Effector memory CD8-positive, alpha-beta T cell (primary cell): ENCODE data around the gene GARIN1A.
"Not testable (repeated sequence)": the region's sequence is repeated elsewhere in the genome, so short reads cannot be mapped to it uniquely, and the experiment has no call there.

Experiments used
- ATAC-seq: fragments of 150-1000 bp; cut with Tn5 transposase; replicated peaks from 2 replicates; pipeline ENCODE4 v1.10.0; 2021; ENCODE audit warnings: mild to moderate bottlenecking, moderate library complexity
- DNase-seq, 3 experiments: peaks; one replicate each; pipeline ENCODE4 v3.0.0; 2021
- H3K27ac Mint-ChIP-seq, 2 donors: one replicate each; pipeline ENCODE4 v1.8.0; 2022; ENCODE audit warnings: mild to moderate bottlenecking in 2 of 2, mixed read lengths in 2 of 2, moderate library complexity in 2 of 2
- H3K27me3 Mint-ChIP-seq, 2 donors: one replicate each; pipeline ENCODE4 v1.8.0; 2022; ENCODE audit warnings: mixed read lengths in 2 of 2
- H3K36me3 Mint-ChIP-seq: one replicate; pipeline ENCODE4 v1.8.0; 2022; ENCODE audit warnings: mild to moderate bottlenecking, moderate library complexity, mixed read lengths; ENCODE audit not compliant: insufficient read depth
- H3K4me1 Mint-ChIP-seq, 2 donors: one replicate each; pipeline ENCODE4 v1.8.0; 2022; ENCODE audit warnings: low read depth in 2 of 2, mixed read lengths in 2 of 2
- H3K4me3 Mint-ChIP-seq, 2 donors: one replicate each; pipeline ENCODE4 v1.8.0; 2022; ENCODE audit warnings: mild to moderate bottlenecking in 2 of 2, mixed read lengths in 2 of 2, moderate library complexity in 2 of 2
- H3K9me3 Mint-ChIP-seq, 2 donors: one replicate each; pipeline ENCODE4 v1.8.0; 2022; ENCODE audit warnings: mixed read lengths in 2 of 2
- total RNA-seq, 9 experiments: gene quantifications; one replicate each; lab custom pipeline; 2026; lab: John Stamatoyannopoulos, UW

GARIN1A gene
- total RNA-seq, result 0.53 to 4.9 (median 2.3) reads per million in 9 experiments

GRCh38 chr7:128671992-128672391, at the start of gene GARIN1A:
TSS of gene GARIN1A (plus strand) at chr7:128672292. CDS start at chr7:128672398, 106 bp downstream.
- no peak within 1 kb of the TSS for H3K4me3 Mint-ChIP-seq
- peaks cover 5% of the 10 kb centered on the region for H3K36me3 Mint-ChIP-seq
- peak within 1 kb of the TSS in 1 of 2 donors; percentile 32 for H3K27ac Mint-ChIP-seq
- ATAC-seq (no peak), DNase-seq (no peak)
- no peaks in the 10 kb centered on the region for H3K9me3 Mint-ChIP-seq
- peaks cover 29 to 33% of the 10 kb centered on the region in 2 donors for H3K27me3 Mint-ChIP-seq
- H3K4me1 Mint-ChIP-seq, result peaks cover 5 to 9% of the 10 kb centered on the region in 2 donors

GRCh38 chr7:128627124-128627523, 45.0 kb upstream of the GARIN1A start:
- not testable (repeated sequence) for H3K9me3 Mint-ChIP-seq, DNase-seq, H3K4me1 Mint-ChIP-seq, H3K4me3 Mint-ChIP-seq, H3K27ac Mint-ChIP-seq, H3K27me3 Mint-ChIP-seq, ATAC-seq
- H3K36me3 Mint-ChIP-seq, result peaks cover 73% of the 10 kb centered on the region

GRCh38 chr7:128633915-128634314, 38.2 kb upstream of the GARIN1A start:
- Mint-ChIP-seq H3K27ac (peak overlapping the region; percentile 19 to 65), H3K36me3 (peaks cover 56% of the 10 kb centered on the region)

GRCh38 chr7:128645206-128645605, 26.9 kb upstream of the GARIN1A start:
- not testable (repeated sequence) for H3K4me3 Mint-ChIP-seq, H3K4me1 Mint-ChIP-seq, DNase-seq, ATAC-seq, H3K27me3 Mint-ChIP-seq, H3K9me3 Mint-ChIP-seq
- Mint-ChIP-seq H3K27ac (peak overlapping the region in 1 of 2 donors; percentile 90), H3K36me3 (peaks cover 29% of the 10 kb centered on the region)

More at GRCh38 chr7:128633915-128634314, 38.2 kb upstream of the GARIN1A start:
- H3K27me3 Mint-ChIP-seq, H3K4me3 Mint-ChIP-seq, DNase-seq, H3K4me1 Mint-ChIP-seq, ATAC-seq, H3K9me3 Mint-ChIP-seq: not testable (repeated sequence)

- H3K27me3 Mint-ChIP-seq, H3K4me1 Mint-ChIP-seq, H3K9me3 Mint-ChIP-seq, H3K4me3 Mint-ChIP-seq, ATAC-seq, DNase-seq: not testable (repeated sequence)
- peak overlapping the region; percentile 68 to 90 for H3K27ac Mint-ChIP-seq
- peaks cover 34% of the 10 kb centered on the region for H3K36me3 Mint-ChIP-seq
These were observed 26.2 kb upstream of the GARIN1A start for GRCh38 chr7:128645844-128646243.

- H3K4me3 Mint-ChIP-seq, DNase-seq, H3K9me3 Mint-ChIP-seq, ATAC-seq, H3K27me3 Mint-ChIP-seq, H3K27ac Mint-ChIP-seq, H3K4me1 Mint-ChIP-seq: not testable (repeated sequence)
- peaks cover 40% of the 10 kb centered on the region for H3K36me3 Mint-ChIP-seq
These were observed 25.2 kb upstream of the GARIN1A start for GRCh38 chr7:128646877-128647276.

- not testable (repeated sequence) for H3K4me1 Mint-ChIP-seq, H3K27ac Mint-ChIP-seq, H3K9me3 Mint-ChIP-seq, ATAC-seq, H3K27me3 Mint-ChIP-seq, H3K4me3 Mint-ChIP-seq, DNase-seq
- H3K36me3 Mint-ChIP-seq, result peaks cover 26% of the 10 kb centered on the region
These were observed 21.0 kb upstream of the GARIN1A start for GRCh38 chr7:128651096-128651495.

GRCh38 chr7:128652606-128653005, 19.5 kb upstream of the GARIN1A start:
- ATAC-seq, H3K4me3 Mint-ChIP-seq, H3K27me3 Mint-ChIP-seq, H3K27ac Mint-ChIP-seq, H3K9me3 Mint-ChIP-seq, DNase-seq, H3K4me1 Mint-ChIP-seq: not testable (repeated sequence)
- peaks cover 20% of the 10 kb centered on the region for H3K36me3 Mint-ChIP-seq

- not testable (repeated sequence) for ATAC-seq
These were observed 18.9 kb upstream of the GARIN1A start for GRCh38 chr7:128653197-128653596.

GRCh38 chr7:128654080-128654479, 18.0 kb upstream of the GARIN1A start:
- H3K4me3 Mint-ChIP-seq, DNase-seq, H3K9me3 Mint-ChIP-seq, ATAC-seq, H3K27ac Mint-ChIP-seq, H3K4me1 Mint-ChIP-seq, H3K27me3 Mint-ChIP-seq: not testable (repeated sequence)
- H3K36me3 Mint-ChIP-seq, result peaks cover 23% of the 10 kb centered on the region

More at GRCh38 chr7:128653197-128653596, 18.9 kb upstream of the GARIN1A start:
- not testable (repeated sequence) for H3K9me3 Mint-ChIP-seq, H3K4me1 Mint-ChIP-seq, H3K27ac Mint-ChIP-seq, DNase-seq, H3K27me3 Mint-ChIP-seq, H3K4me3 Mint-ChIP-seq
- peaks cover 20% of the 10 kb centered on the region for H3K36me3 Mint-ChIP-seq

GRCh38 chr7:128654501-128654900, 17.6 kb upstream of the GARIN1A start:
- H3K27me3 Mint-ChIP-seq, DNase-seq, ATAC-seq, H3K4me1 Mint-ChIP-seq, H3K4me3 Mint-ChIP-seq, H3K9me3 Mint-ChIP-seq: not testable (repeated sequence)
- Mint-ChIP-seq H3K36me3 (peaks cover 24% of the 10 kb centered on the region), H3K27ac (peak overlapping the region in 1 of 2 donors; percentile 32)

- not testable (repeated sequence) for DNase-seq, H3K9me3 Mint-ChIP-seq, H3K36me3 Mint-ChIP-seq, H3K4me3 Mint-ChIP-seq, H3K27me3 Mint-ChIP-seq, H3K4me1 Mint-ChIP-seq, ATAC-seq
- H3K27ac Mint-ChIP-seq, result peak overlapping the region; percentile 49 to 53
These were observed 13.7 kb upstream of the GARIN1A start for GRCh38 chr7:128658428-128658827.

- Mint-ChIP-seq H3K27me3 (no peaks in the 10 kb centered on the region), H3K27ac (no peak overlapping the region), H3K9me3 (peaks cover 0 to 4% of the 10 kb centered on the region in 2 donors), H3K4me3 (no peak overlapping the region), H3K4me1 (no peaks in the 10 kb centered on the region), H3K36me3 (peaks cover 4% of the 10 kb centered on the region)
- ATAC-seq (no peak), DNase-seq (no peak)
These were observed 11.5 kb upstream of the GARIN1A start for GRCh38 chr7:128660596-128660995.

- H3K27me3 Mint-ChIP-seq, result no peaks in the 10 kb centered on the region
- H3K9me3 Mint-ChIP-seq, result peaks cover 0 to 4% of the 10 kb centered on the region in 2 donors
- H3K36me3 Mint-ChIP-seq, result peaks cover 4% of the 10 kb centered on the region
- no peaks in the 10 kb centered on the region for H3K4me1 Mint-ChIP-seq
- ATAC-seq (no peak), DNase-seq (no peak)
- H3K27ac Mint-ChIP-seq, result peak overlapping the region in 1 of 2 donors; percentile 22
- H3K4me3 Mint-ChIP-seq, result no peak overlapping the region
These were observed 10.6 kb upstream of the GARIN1A start for GRCh38 chr7:128661446-128661845.
